HG03432 (cell line): ENCODE results near the gene BAAT.
"Not testable (repeated sequence)": the region's sequence is repeated elsewhere in the genome, so short reads cannot be mapped to it uniquely, and the experiment has no call there.

ENCODE experiments used
- ATAC-seq: cut with Tn5 transposase; IDR thresholded peaks from one replicate; pipeline ENCODE4 v1.9.1; 2021; ENCODE audit warnings: mild to moderate bottlenecking, moderate library complexity; ENCODE audit not compliant: unreplicated experiment

BAAT gene

DNA sequence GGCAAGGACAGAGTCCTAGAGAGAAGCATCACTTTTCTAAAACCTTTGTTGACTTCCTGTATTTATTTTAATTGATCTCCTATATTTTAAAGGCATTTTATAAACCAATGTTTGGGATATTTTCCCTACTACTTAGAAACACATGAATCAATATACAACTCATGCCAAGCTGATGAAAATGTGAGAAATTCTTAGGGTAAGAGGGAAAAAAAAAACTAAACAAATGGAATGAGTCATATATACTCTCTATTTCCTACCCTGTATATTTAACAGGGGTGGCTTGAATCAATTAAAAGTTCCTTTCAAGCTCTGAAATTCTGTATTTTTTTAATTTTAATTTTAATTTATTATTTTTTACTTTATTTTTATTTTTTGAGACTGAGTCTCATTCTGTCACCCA lies 19.6 kb downstream of the BAAT start:
- ATAC-seq, result no peak

DNA sequence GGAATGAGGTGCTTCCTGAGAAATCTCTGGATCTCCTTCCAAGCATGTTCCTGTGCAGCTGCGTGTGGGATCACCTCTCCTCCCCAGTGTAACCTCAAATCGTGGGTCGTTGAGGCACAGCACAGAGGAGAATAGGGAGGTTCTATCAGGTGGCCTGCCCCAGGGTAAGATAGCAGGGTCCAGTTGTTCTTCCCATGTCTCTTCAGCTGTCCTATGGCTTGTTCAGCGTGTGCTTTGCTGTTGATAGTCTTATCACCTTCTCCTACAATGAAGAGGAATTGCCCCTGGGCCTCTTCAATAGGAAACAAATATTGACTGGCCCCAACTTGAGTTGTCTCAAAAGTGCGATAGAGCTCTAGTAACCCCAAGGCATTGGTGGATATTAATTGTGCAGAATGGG lies 22.4 kb downstream of the BAAT start:
- ATAC-seq, result no peak

DNA sequence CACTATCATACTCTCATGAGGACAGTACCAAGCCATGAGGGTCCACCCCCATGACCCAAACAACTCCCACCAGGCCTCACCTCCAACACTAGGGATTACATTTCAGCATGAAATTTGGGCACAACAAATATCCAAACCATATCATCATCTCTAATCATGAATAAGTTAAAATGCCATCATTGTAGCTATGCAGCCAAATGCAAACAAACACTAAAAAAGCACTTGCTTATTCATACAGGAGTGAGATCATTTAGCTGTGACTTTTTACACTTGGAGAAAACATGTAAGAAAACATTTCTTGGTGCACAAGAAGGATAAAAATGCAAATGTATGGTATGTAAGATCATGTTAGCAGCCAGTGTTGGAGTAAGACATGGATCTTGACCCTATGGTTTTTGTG lies 24.2 kb downstream of the BAAT start:
- ATAC-seq, result no peak

DNA sequence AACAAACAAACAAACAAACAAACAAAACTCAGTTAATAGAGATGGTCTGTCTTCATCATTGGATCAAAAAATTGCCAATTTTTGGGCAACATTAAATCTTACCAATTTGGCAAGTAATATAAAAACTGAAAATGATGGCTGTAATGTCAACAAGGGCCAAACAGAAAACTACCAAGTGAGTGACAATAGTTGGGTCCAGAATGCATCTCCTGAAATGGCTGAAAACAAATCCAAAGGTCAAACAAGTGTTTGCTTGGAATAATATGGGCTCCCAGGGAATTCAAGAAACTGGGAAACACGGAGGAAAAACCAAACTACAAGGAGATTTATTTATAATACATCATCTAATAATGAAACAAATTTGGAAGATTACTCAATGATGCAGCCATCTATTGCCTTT lies 25.1 kb downstream of the BAAT start:
- no peak for ATAC-seq

DNA sequence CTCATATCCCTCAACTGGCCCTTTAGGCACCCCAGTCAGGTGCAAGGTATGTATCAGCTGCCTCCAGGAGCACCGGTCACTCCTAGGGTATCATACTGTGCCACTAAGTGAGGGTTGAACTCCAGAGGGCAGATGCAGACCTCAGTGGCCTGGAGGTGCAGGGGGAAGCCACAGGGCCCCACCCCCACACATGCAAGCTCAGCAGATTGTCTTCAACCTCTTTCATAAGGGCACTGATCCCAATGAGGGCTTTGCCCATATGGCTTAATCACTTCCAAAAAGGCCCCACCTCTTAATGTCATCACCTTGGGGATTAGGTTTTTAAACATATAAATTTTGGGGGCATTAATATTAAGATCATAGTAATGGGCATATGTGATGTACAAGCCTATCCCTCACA lies 28.2 kb downstream of the BAAT start:
- no peak for ATAC-seq

DNA sequence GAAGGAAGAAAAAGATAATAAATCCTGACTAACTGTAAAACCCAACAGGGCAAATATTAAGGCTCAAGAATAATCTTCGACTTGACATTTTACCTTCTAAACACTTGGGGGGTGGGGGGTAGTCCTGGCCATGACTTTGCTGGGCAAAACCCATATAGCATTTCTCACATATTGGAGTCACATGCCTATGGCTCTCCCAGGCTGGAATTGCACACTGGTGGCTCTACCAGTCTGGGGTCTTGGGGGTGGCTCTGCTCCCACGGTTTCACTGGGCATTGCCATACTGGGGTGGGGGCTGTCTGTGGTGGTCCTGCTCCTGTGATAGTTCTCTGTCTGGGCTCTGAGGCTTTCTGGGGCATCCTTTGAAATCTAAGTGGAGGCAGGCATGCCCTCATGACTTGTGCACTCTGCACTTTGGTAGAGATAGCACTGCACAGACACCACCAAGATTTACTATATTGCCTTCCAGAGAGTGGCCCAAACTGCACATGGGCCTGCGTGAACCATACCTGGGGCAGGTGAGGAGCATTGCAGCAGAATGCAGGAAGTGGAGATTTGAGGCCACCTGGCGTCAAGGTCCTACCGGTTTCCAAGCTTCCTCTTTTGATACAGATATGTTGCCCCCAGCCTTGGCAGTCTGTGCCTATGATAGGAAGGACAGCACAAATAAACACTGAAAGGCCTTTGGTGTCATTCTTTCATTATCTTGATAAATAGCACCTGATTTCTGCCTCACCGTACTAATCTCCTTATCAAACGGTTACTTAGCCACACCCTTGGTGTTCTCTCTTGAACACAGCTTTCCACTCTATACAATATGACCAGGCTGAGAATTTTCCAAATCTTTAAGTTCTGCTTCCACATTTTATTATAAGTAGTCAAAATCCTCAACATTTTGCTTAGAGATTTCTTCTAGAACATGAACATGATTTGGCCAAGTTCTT lies 29.8 kb downstream of the BAAT start:
- no peak for ATAC-seq

DNA sequence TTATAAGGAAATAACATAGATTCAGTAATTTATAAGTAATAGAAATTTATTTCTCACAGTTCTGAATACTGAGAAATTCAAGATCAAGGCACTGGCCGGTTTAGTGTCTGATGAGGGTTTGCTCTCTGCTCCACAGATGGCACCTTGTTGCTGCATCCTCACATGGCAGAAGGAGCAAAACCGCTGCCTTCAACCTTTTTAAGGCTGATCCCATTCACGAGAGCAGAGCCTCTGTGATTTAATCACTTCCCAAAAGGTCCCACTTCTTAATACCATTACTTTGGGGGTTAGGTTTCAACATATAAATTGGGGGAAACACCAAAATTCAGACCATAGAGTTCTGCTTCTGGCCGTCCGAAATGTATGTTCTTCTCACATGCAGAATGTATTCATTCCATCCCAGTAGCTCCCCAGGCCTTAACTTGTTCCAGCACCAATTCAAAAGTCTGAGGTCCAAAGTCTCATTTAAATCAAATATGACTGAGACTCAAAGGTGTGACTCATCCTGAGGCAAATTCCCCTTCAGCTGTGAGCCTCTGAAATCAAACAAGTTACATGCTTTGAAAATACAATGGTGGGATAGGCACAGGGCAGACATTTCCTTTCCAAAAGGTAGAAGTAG lies 30.6 kb downstream of the BAAT start:
- ATAC-seq, result no peak

DNA sequence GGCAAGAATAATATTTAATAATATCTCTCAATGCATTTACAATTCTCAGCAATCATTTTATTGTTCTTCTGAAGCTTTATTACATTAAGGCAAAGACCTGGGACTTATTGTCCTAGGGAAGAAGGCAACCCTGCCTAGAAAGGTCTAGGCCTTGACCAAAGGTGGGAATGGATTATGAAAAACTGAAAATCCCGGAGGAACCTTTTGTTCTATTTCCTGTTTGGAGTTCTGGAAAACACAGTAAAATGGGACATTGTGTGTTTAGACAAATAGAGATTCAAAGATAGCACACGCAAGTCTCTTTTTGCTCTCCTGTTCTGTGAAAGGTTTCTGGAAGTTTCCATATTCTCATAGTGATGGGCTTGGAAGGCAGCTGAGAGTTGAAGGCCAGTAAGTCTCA lies 31.1 kb downstream of the BAAT start:
- no peak for ATAC-seq

DNA sequence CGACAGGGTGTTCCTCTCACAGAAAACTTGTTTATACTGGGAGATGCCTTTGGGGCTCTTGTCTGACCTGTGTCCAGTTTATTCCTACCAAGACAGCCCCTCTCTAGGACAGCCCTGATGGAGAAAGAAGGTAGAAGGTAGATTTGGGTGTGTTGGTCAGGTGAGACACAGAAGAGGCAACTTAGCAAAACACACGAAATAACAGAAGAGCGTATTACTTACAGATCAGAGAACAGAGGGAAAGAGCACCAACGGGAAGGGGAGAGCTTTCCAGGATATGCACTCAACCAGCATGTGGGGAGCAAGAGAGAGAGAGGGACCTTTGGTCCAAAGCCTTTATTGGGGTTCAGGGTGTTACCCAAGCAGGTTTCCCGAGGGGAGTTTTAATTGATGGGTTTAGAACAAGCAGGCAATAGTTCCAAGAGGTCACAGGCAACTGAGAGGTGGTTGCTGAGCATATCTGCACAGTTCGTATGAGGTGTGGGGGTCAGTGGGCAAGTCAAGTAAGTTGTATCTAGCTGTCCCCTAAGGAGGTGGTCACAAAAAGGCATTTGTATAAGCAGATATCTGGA lies 31.8 kb downstream of the BAAT start:
- ATAC-seq, result no peak

DNA sequence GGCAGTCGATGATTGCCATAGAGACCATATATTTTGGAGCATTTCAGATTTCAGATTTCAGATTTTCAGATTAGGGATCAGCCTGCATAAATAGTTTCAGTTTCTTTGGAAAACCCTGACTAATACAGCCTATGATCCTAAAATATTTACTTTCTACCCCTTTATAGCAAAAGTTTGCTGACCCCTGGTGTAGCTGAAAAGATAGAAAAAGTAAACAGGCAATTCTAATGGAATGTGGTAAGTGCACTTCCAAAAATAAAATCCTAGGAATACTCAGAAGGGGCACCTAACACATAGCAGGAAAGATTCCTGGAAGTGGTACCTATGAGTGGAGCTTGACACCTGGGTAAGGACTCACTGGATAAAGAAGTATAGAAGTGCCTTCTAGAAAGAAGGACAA lies 34.5 kb downstream of the BAAT start:
- ATAC-seq, result no peak

DNA sequence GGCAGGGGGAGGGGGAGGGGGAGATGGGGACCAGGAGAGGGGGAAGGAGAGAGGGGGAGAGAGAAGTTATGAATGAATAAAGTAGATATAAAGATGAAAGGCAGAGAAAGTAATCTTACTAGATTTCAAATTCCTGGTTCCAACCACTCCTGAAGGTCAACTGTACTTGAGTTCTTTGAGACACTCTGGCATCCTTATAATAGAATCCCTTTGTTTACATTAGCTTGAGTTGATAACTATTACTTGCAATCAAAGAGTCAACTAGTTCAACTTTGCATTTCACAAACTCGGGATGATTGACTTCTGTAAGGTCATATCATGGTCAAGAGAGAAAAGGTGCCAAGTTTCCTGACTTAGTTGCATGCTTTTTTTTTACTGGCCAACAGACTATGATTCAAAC lies 42.2 kb downstream of the BAAT start:
- ATAC-seq, result no peak

DNA sequence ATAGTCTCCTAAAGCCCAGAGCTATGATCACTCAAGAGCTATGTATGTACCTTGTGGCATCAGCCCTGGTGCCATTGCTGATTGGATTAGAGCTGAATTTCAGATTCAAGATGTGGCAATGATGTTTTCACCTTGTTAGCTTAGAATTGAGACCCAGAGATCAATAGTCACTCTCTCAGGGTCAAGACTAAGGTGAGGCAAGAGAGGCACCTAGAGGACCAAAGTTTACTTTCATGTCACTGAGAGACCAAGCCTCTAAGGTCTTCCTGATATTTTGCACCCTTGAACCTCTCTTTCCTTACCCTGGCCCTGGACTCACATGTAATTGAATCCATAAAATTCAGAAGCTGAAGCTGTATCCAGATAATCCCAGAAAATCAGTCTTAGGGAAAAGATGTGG lies 42.8 kb downstream of the BAAT start:
- no peak for ATAC-seq

DNA sequence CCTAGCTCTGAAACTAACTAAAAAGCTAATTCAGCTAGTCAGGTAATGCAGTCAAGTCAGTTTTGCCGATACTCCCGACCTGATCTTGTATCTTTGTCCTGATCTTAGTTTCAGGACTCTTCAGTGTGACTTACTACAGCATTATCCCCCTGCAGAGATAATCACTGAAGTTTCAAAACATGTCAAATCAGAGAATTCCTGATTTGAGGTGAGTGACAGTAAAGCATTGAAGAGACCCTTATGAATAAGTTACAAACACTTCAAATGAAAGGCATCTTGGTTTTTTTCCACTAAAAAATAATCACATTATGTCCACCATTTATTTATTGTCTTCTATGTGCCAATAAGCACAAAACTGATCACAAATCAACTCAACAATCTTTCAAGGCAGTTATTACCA lies 47.6 kb downstream of the BAAT start:
- ATAC-seq, result no peak

DNA sequence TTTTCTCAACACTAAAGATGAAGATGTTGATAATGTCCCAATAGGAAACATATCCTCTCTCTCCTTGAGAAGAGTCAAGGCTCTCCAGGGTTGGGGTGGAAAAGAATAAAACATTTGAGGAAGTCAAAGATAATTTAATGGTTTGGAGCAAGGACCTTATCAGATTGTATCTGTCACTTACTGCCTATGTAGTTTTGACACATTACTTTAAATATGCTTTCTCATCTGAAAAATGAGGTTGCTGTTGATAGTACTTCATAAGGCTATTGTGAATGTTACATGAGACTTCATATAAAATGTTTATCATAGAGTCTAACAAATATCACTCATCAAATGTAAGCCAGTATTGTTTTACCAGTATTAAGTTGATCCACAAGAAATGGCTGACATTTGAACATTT lies 48.7 kb downstream of the BAAT start:
- no peak for ATAC-seq

DNA sequence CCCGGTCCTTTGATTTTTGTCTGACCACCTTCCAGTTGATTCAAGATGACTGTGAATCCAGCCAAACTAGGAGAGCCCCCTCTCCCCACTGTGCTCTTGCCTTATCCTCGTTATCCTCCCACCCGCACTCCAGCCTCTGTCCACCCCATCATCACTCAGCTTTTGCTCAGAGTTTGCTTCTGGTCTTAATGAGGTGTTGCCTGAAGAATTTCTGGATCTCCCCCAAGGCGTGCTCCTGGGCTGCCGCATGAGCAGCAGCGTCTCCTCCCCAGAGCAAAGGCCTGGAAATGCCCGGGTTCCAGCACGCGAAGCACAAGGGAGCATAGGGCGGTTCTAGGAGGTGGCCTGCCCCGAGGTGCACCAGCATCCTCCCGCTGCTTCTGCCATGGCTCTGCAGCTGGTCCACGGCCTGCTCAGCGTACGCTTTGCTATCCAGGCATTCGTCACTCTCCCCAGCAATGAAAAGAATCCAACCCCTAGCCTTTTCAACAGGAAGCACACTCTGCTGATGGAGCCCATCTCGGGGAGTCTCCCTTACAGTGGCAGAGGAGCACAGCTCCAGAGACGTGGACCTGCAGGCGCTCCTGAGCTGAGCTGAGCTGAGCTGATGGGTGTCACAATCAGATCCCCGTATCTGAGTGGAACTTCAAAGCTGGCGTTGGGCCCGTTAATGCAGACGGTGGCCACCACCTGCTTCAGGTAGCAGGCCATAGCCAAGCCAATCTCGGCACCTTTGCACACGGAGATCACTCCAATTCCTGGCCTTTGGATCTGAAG lies 50.7 kb downstream of the BAAT start:
- ATAC-seq, result no peak

DNA sequence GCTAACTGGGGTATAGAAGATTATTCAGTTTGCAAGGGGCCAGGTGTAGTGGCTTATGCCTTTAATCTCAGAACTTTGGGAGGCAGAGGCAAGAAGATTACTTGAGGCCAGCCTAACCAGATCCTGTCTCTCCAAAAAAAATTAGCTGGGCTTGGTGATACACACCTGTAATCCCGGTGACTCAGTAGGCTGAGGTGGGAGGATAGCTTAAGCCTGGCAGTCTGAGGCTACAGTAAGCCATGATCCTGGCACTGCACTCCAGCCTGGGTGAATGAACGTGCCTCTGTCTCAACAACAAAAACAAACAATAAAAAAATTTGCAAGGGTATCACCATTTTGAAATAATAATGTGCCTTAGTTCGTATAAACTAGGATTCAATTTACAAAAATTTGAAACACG lies 51.3 kb downstream of the BAAT start:
- ATAC-seq, result no peak

DNA sequence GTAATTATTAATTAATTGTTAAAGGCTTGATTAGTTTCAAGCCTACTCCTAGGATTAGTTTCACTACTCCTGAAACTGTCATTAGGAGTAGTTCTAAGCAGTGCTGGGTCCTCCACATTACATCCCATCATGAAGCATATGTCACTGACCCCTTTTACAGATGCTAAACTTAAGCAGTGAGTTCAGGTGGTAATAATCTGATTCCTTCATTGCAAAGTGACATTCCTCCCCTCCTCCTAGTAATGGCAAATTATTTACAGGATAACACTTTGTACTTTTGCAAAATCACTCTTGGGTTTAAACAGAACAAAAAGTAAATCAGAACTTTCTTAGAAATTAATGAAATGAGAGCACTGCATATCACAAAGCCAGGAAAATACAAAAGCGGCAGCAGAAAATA lies 52.4 kb downstream of the BAAT start:
- ATAC-seq, result no peak

DNA sequence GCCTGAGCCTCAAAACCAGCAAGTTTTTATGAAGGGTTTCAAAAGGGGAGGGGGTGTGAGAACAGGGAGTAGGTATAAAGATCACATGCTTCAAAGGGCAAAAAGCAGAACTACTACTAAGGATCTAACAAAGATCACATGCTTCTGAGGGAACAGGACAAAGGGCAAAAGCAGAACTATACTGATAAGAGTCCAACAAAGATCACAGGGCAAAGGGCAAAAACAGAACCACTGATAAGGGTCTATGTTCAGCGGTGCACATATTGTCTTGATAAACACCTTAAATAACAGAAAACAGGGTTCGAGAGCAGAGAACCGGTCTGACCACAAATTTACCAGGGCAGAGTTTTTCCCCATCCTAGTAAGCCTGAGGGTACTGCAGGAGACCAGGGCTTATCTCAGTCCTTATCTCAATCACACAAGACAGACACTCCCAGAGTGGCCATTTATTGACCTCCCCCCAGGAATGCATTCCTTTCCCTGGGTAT lies 57.3 kb downstream of the BAAT start:
- not testable (repeated sequence) for ATAC-seq

DNA sequence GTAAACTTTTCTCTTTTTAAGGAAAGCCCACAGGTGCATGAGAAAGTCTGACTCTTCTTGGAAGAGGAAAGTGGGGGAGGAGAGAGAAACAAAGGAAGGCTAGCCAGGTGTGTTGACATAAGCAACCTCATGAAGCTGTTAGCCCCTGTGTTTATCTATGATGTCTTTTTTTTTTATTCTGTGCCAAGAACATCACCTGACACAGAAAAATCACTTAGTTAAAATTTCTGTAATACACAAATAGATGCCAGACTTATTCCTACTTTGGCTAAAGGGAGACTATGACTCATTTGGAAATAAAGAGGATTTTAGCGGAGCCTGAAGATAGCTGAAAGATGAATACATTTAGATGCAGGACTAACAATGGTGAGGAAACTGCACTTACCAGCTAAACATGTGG lies 58.3 kb downstream of the BAAT start:
- ATAC-seq, result no peak

DNA sequence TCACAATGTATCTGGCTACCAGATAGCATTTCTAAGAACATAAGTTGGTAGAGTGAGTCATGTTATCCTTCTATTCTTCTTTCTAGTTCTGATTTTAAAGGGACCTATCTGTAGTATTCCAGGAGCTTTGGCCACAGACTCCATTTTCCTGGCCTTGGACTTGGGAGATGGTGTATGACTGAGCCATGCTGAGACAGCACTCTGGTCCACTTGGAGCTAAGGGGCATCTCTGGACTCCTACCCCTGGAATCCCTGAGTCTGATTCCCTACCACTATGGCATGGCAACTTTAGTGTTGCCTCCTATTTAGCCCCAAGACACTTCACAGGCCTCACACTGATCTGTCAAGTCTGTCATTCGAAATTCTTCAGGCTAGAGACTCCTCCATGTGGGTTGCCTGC lies 58.8 kb downstream of the BAAT start:
- ATAC-seq, result no peak

DNA sequence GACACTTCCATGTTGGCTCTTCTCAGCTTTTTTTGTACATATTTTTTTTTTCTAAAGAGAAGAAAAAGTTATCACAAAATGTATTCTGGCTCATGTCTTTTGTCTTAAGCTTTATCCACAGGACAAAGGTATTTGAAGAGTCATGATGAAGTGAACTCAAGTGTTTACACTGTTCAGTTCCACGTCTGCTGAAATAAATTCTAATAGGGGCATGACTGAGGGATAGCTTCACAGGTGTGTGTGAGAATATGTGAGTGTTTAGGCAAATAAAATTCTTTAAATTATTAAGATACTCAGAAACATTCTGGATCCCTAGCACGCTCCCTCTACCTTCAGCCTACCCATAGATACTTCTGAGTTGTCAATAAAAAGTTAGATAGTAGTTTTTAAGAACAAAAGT lies 59.8 kb downstream of the BAAT start:
- no peak for ATAC-seq
